ENCODE measurements around the gene FILIP1L. TPM values are rescaled to one million over a fixed set of nuclear protein-coding genes. Genes with fewer than 3 reads are reported as not detected.

Gene FILIP1L
- total RNA-seq, 4 donors from 2014 or later: 4.4 to 17.7 (median 13.2) TPM

DNA sequence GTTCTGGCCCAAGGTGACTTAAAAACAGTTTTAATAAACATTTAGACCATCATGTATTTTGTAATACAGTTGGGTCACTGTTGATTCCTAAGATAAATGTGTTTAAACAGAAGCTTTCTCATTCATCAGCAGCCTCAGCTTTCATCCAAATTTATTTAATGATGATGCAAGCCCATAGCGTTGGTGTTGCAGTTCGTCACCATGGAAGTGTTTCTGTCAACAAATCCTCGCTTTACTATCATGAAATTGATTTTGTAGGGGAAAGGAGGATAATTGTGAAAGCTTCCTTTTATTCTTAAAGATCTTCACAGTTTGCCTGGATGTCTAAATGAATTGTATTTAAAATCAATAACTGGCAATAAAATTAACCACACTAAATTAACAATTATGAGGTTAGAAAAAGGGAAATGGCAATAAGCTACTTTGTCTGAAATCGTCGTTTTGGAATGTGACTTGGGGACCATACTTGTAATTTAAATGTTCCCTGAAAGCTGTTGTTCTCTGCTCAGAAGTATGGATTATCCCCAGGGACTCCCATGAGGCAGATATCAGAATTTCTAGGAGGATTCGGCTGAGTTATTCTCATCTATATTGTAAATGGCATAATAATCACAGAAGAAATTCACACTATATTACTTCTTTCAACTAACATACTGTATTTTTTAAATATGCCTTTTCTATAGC, 267.7 kb downstream of the FILIP1L start:
- Histone ChIP-seq H3K9me3 (no peaks in the 10 kb centered on the region), H3K4me3 (replicated peaks in 1 of 3) (no peak overlapping the region), H3K27ac (no peak overlapping the region), H3K27me3 (no peaks in the 10 kb centered on the region), H3K4me1 (no peaks in the 10 kb centered on the region), H3K36me3 (peaks cover 0 to 3% of the 10 kb centered on the region in 2 donors)
- intact Hi-C loops (cut with DNase I): no loop called here
- TF ChIP-seq POLR2A (IDR thresholded peaks at IDR 0.05): no peak
- TF ChIP-seq, protein P1, sequence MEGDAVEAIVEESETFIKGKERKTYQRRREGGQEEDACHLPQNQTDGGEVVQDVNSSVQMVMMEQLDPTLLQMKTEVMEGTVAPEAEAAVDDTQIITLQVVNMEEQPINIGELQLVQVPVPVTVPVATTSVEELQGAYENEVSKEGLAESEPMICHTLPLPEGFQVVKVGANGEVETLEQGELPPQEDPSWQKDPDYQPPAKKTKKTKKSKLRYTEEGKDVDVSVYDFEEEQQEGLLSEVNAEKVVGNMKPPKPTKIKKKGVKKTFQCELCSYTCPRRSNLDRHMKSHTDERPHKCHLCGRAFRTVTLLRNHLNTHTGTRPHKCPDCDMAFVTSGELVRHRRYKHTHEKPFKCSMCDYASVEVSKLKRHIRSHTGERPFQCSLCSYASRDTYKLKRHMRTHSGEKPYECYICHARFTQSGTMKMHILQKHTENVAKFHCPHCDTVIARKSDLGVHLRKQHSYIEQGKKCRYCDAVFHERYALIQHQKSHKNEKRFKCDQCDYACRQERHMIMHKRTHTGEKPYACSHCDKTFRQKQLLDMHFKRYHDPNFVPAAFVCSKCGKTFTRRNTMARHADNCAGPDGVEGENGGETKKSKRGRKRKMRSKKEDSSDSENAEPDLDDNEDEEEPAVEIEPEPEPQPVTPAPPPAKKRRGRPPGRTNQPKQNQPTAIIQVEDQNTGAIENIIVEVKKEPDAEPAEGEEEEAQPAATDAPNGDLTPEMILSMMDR (IDR thresholded peaks at IDR 0.05): no peak
- no peak for DNase-seq
- 64 to 65% methylated on average over 6 of the region's 6 CpGs for WGBS, 2 donors

DNA sequence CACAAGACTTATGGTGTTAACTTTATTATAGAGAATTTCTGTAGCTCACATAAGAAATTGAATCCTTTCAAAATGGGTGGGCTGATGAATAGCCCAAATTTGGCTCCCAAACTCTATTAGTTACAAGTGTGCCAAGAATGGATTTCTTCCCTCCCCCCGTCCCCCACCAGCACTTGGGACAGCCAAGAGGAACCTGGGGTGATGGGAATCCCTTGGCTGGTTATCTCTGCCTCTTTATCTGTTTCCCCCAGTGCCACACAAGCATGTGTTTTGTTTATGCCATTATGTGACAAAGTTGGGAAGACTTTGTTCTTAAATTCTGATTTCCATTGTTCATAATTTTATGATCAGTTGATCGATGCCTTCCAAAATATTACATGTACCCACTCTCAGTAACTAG, 268.3 kb downstream of the FILIP1L start:
- no peak for DNase-seq
- peak overlapping the region in 1 of 3 donors; percentile 24 for H3K27ac ChIP-seq
- H3K27me3 ChIP-seq: no peaks in the 10 kb centered on the region
- no peak for TF ChIP-seq POLR2A (IDR thresholded peaks at IDR 0.05)
- TF ChIP-seq, protein P1 (IDR thresholded peaks at IDR 0.05): no peak
- H3K36me3 ChIP-seq: peaks cover 0 to 3% of the 10 kb centered on the region in 2 donors
- 83% methylated on average over 2 of the region's 2 CpGs for WGBS, 2 donors
- H3K4me3 ChIP-seq (replicated peaks in 1 of 3): no peak overlapping the region
- no peaks in the 10 kb centered on the region for H3K9me3 ChIP-seq
- intact Hi-C loops (cut with DNase I): no loop called here
- H3K4me1 ChIP-seq: no peaks in the 10 kb centered on the region

GRCh38 chr3:99845331-99845730, 269.0 kb downstream of the FILIP1L start:
- intact Hi-C loops (cut with DNase I): no loop called here
- Histone ChIP-seq H3K27me3 (no peaks in the 10 kb centered on the region), H3K4me1 (no peaks in the 10 kb centered on the region), H3K36me3 (no peaks in the 10 kb centered on the region), H3K9me3 (no peaks in the 10 kb centered on the region), H3K27ac (peak overlapping the region in 1 of 3 donors; percentile 24), H3K4me3 (replicated peaks in 1 of 3) (no peak overlapping the region)
- WGBS, 2 donors: 65 to 68% methylated on average over 4 of the region's 4 CpGs
- TF ChIP-seq POLR2A (IDR thresholded peaks at IDR 0.05): no peak
- TF ChIP-seq, protein P1 (IDR thresholded peaks at IDR 0.05): no peak
- DNase-seq: no peak

- 74 to 79% methylated on average over 9 to 10 of the region's 10 CpGs for WGBS, 2 donors
- H3K4me3 ChIP-seq (replicated peaks in 1 of 3): no peak overlapping the region
- no peaks in the 10 kb centered on the region for H3K27me3 ChIP-seq
- H3K9me3 ChIP-seq: no peaks in the 10 kb centered on the region
- no peaks in the 10 kb centered on the region for H3K4me1 ChIP-seq
- H3K27ac ChIP-seq: no peak overlapping the region
- intact Hi-C loops (cut with DNase I): no loop called here
- no peaks in the 10 kb centered on the region for H3K36me3 ChIP-seq
- DNase-seq: no peak
- TF ChIP-seq, protein P1 (IDR thresholded peaks at IDR 0.05): no peak
- TF ChIP-seq POLR2A (IDR thresholded peaks at IDR 0.05): no peak
Observed at GRCh38 chr3:99843590-99844258, 270.6 kb downstream of the FILIP1L start.

Measured in thyroid gland (tissue), 4 donors.